ENCODE measurements around the gene HSD17B2.

- TF ChIP-seq CTCF (IDR thresholded peaks at IDR 0.05 in 4 of 5, conservative IDR thresholded peaks at IDR 0.05 in 1 of 5) (no peak), POLR2A (IDR thresholded peaks at IDR 0.05) (no peak)
Measured at GRCh38 chr16:82119405-82119804, 84.4 kb downstream of the HSD17B2 start.

All from gastrocnemius medialis (tissue), 4 donors.